OCI-LY1 (cell line): ENCODE results near the gene NLRP2B.
"Not testable (repeated sequence)": the region's sequence is repeated elsewhere in the genome, so short reads cannot be mapped to it uniquely, and the experiment has no call there.

Source experiments
- H2AFZ ChIP-seq: fragments of 200-600 bp; sonication (generic), shearing (Covaris generic); 2 replicates; pipeline ENCODE4 v1.6.0; 2014; ENCODE audit warnings: antibody characterized with exemption, mild to moderate bottlenecking, low read length
- H3F3A ChIP-seq: fragments of 200-600 bp; sonication (generic), shearing (Covaris generic); 2 replicates; pipeline ENCODE4 v1.6.0; 2014; ENCODE audit warnings: mild to moderate bottlenecking, antibody characterized with exemption, low read length, moderate library complexity; ENCODE audit not compliant: insufficient read depth
- H3K27ac ChIP-seq: fragments of 200-600 bp; sonication (generic); 2 replicates; pipeline ENCODE4 v1.5.1; 2014; ENCODE audit warnings: low read length, mixed run types, mild to moderate bottlenecking, low read depth; ENCODE audit not compliant: poor library complexity, severe bottlenecking
- H3K27me3 ChIP-seq: fragments of 200-600 bp; sonication (generic); 2 replicates; pipeline ENCODE4 v1.6.0; 2014; ENCODE audit warnings: antibody characterized with exemption, mild to moderate bottlenecking, low read length, moderate library complexity; ENCODE audit not compliant: insufficient read depth
- H3K36me3 ChIP-seq: fragments of 200-600 bp; sonication (generic); 2 replicates; pipeline ENCODE4 v1.6.1; 2014; ENCODE audit warnings: mild to moderate bottlenecking, antibody characterized with exemption, low read length, moderate library complexity, mixed read lengths; ENCODE audit not compliant: insufficient read depth
- H3K4me1 ChIP-seq: fragments of 200-600 bp; sonication (generic); 2 replicates; pipeline ENCODE4 v1.5.1; 2014; ENCODE audit warnings: mild to moderate bottlenecking, low read length, moderate library complexity; ENCODE audit not compliant: insufficient read depth, severe bottlenecking
- H3K4me2 ChIP-seq: fragments of 200-600 bp; sonication (generic), shearing (Covaris generic); 2 replicates; pipeline ENCODE4 v1.6.1; 2014; ENCODE audit warnings: low read length
- H3K4me3 ChIP-seq: fragments of 200-600 bp; sonication (generic); 2 replicates; pipeline ENCODE4 v1.5.1; 2014; ENCODE audit warnings: low read length, low read depth, mild to moderate bottlenecking, mixed read lengths; ENCODE audit not compliant: poor library complexity, severe bottlenecking
- H3K79me2 ChIP-seq: fragments of 200-600 bp; shearing (Covaris generic); 2 replicates; pipeline ENCODE4 v1.6.1; 2016; ENCODE audit warnings: mixed run types, low read length, mixed read lengths; ENCODE audit not compliant: insufficient read depth
- H3K9ac ChIP-seq: fragments of 200-600 bp; sonication (generic), shearing (Covaris generic); 2 replicates; pipeline ENCODE4 v1.6.1; 2014; ENCODE audit warnings: mild to moderate bottlenecking, low read length, mixed read lengths
- H3K9me2 ChIP-seq: fragments of 200-600 bp; sonication (generic), shearing (Covaris generic); 2 replicates; pipeline ENCODE4 v1.6.1; 2014; ENCODE audit warnings: low read depth, mild to moderate bottlenecking, low read length, mixed read lengths
- H3K9me3 ChIP-seq: fragments of 200-600 bp; shearing (Covaris generic); 2 replicates; pipeline ENCODE4 v1.6.1; 2014; ENCODE audit warnings: low read length, mixed read lengths
- H4K20me1 ChIP-seq: fragments of 200-600 bp; sonication (generic), shearing (Covaris generic); 2 replicates; pipeline ENCODE4 v1.6.0; 2016; ENCODE audit warnings: mild to moderate bottlenecking, low read length; ENCODE audit not compliant: insufficient read depth
- CTCF ChIP-seq: fragments of 200-600 bp; sonication (generic), shearing (Covaris generic); IDR thresholded peaks from 2 replicates; pipeline ENCODE4 v1.5.1; 2017; ENCODE audit warnings: mild to moderate bottlenecking, antibody characterized with exemption, low read length, moderate library complexity, mixed read lengths
- EZH2 ChIP-seq: fragments of 200-600 bp; sonication (generic), shearing (Covaris generic); IDR thresholded peaks from 2 replicates; pipeline ENCODE4 v1.8.0; 2017; ENCODE audit warnings: borderline replicate concordance, mixed run types, mild to moderate bottlenecking, antibody characterized with exemption, low read length, moderate library complexity, mixed read lengths

The NLRP2B gene

DNA sequence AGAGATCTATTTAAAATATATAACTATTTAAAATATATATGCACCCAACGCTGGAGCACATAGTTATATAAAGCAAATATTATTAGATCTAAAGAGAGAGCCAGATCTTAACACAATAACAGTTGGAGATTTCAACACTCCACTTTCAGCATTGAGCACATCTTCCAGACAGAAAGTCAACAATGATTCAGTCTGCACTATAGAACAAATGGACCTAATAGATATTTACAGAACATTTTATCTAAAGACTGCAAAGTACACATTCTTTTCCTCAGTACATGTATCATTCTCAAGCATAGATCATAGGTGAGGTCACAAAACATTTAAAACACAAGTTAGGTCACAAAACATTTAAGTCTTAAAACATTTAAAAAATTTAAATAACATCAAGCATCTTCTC is 36.4 kb downstream of the NLRP2B start:
- no peaks in the 10 kb centered on the region for H3K27me3 ChIP-seq
- H3K4me3 ChIP-seq: no peak overlapping the region
- H3K79me2 ChIP-seq: no peaks in the 10 kb centered on the region
- H2AFZ ChIP-seq: no peak overlapping the region
- H3K9me3 ChIP-seq: no peaks in the 10 kb centered on the region
- no peak for TF ChIP-seq EZH2
- no peak for TF ChIP-seq CTCF
- H3K36me3 ChIP-seq: no peaks in the 10 kb centered on the region
- no peak overlapping the region for H3K27ac ChIP-seq
- no peak overlapping the region for H3K4me2 ChIP-seq
- no peaks in the 10 kb centered on the region for H3K4me1 ChIP-seq
- H4K20me1 ChIP-seq: no peaks in the 10 kb centered on the region
- no peak overlapping the region for H3K9ac ChIP-seq
- H3K9me2 ChIP-seq: no peaks in the 10 kb centered on the region
- no peaks in the 10 kb centered on the region for H3F3A ChIP-seq

DNA sequence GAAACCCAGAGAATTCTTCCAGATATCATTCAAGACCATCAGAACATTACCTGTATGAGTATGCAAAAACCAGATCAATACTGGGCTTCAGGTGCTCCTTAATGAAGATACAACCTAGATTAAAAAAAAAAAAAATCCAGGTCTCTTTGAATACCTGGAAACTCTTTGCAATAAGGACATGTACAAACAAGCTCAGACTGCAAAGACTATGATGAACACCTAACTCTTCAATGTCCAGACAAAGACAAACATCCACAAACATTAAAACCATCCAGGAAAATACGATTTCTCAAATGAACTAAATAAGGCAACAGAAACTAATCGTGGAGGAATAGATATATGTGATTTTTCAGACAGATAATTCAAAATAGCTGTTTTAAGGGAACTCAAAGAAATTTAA is 38.7 kb downstream of the NLRP2B start:
- Histone ChIP-seq H2AFZ (no peak overlapping the region), H3K4me1 (no peaks in the 10 kb centered on the region), H3K4me2 (no peak overlapping the region), H3K9ac (no peak overlapping the region), H3F3A (no peaks in the 10 kb centered on the region), H3K9me3 (no peaks in the 10 kb centered on the region), H3K27ac (no peak overlapping the region), H3K4me3 (no peak overlapping the region), H3K36me3 (no peaks in the 10 kb centered on the region), H3K79me2 (no peaks in the 10 kb centered on the region), H3K27me3 (no peaks in the 10 kb centered on the region), H4K20me1 (no peaks in the 10 kb centered on the region), H3K9me2 (no peaks in the 10 kb centered on the region)
- TF ChIP-seq EZH2 (no peak), CTCF (no peak)

DNA sequence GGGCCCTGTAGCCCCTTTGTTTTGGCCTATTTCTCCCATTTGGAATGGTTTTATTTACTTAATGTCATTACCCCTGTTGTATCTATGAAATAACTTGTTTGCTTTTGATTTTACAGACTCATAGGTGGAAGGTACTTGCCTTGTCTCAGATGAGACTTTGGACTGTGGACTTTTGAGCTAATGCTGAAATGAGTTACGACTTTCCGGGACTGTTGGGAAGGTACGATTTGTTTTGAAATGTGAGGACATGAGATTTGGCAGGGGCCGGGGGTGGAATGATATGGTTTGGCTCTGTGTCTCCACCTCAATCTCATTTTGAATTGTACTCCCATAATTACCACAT is 39.4 kb downstream of the NLRP2B start:
- no peak overlapping the region for H3K27ac ChIP-seq
- H3K4me3 ChIP-seq: no peak overlapping the region
- H3K4me1 ChIP-seq: no peaks in the 10 kb centered on the region
- H3K79me2 ChIP-seq: no peaks in the 10 kb centered on the region
- H3K27me3 ChIP-seq: no peaks in the 10 kb centered on the region
- TF ChIP-seq EZH2: no peak
- no peak for TF ChIP-seq CTCF
- H3K36me3 ChIP-seq: no peaks in the 10 kb centered on the region
- no peak overlapping the region for H3K9ac ChIP-seq
- H4K20me1 ChIP-seq: no peaks in the 10 kb centered on the region
- no peaks in the 10 kb centered on the region for H3K9me3 ChIP-seq
- H3F3A ChIP-seq: no peaks in the 10 kb centered on the region
- H3K4me2 ChIP-seq: no peak overlapping the region
- H3K9me2 ChIP-seq: no peaks in the 10 kb centered on the region
- H2AFZ ChIP-seq: no peak overlapping the region

- H3F3A ChIP-seq, H3K9me3 ChIP-seq, H3K27ac ChIP-seq, H3K4me2 ChIP-seq, H3K4me3 ChIP-seq, H3K36me3 ChIP-seq, H3K27me3 ChIP-seq, H2AFZ ChIP-seq, H3K9me2 ChIP-seq, H3K79me2 ChIP-seq, H3K4me1 ChIP-seq, H4K20me1 ChIP-seq, H3K9ac ChIP-seq: not testable (repeated sequence)
Measured at GRCh38 chrX:57629438-57629837, 50.6 kb downstream of the NLRP2B start.
